SH-SY5Y (cell line): Measurements from ENCODE around the gene ARFRP1.

ENCODE experiments used
- GATA2 ChIP-seq: IDR thresholded peaks from 2 replicates; pipeline ENCODE4 v1.6.1; 2011; ENCODE audit warnings: mild to moderate bottlenecking, low read depth, low read length
- GATA3 ChIP-seq: IDR thresholded peaks from 2 replicates; pipeline ENCODE4 v1.6.1; 2011; ENCODE audit warnings: low read depth, mild to moderate bottlenecking, low read length, moderate library complexity

DNA sequence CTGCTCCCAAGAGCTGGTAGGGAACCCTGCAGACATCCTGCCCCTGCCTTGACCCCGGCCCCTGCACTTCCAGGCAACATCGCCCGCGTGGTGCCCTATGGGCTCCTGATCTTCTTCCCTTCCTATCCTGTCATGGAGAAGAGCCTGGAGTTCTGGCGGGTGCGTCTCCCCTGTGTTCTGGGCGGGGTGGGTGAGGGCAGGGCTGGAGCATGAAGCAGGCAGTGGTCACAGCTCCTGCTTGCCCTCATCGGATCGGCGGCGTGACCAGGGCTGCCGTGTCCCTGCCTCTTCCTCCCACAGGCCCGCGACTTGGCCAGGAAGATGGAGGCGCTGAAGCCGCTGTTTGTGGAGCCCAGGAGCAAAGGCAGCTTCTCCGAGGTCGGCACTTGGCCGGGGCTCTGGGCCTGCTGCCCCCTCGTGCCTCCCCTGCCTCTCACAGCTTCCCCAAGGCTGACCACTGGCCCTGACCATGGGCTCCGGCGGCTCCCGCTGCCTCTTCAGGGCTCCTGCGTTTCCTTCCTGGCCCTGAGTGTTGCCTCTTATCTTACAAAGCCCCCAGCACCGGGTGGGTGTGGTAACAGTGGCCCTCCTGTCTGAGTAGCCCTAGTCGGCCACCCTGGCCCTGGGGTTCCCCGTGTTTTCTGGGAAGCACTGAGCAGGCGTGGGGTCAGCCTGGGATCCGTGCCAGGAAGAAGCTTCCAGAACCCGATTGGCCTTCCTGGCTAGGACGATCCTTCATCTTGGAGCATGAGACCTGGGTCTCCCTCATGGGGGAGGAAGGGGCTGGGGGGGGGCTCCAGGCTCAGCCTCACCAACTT, 19.3 kb downstream of the ARFRP1 start:
- no peak for TF ChIP-seq GATA2
- TF ChIP-seq GATA3, result no peak
